A549 (cell line): Measurements from ENCODE around the gene TLCD2. TPM values are rescaled to one million over a fixed set of nuclear protein-coding genes. Genes with fewer than 3 reads are reported as not detected.
A peak's percentile ranks its signal among the peaks of the same experiment; 100 is the strongest.

ENCODE experiments used
- BCL3 ChIP-seq: fragments of >200 bp; sonication (Bioruptor Twin); formaldehyde crosslinking; IDR thresholded peaks from 3 replicates; pipeline ENCODE4 v1.6.1; 2016
- BHLHE40 ChIP-seq: IDR thresholded peaks from 2 replicates; pipeline ENCODE4 v1.6.1; 2012; ENCODE audit warnings: low read depth, low read length, inconsistent platforms
- CBX2 ChIP-seq: fragments of 200-600 bp; sonication (generic); IDR thresholded peaks from 2 replicates; pipeline ENCODE4 v1.6.1; 2016; ENCODE audit warnings: low read depth, mild to moderate bottlenecking, borderline replicate concordance
- CBX8 ChIP-seq: fragments of 200-600 bp; sonication (generic); IDR thresholded peaks from 2 replicates; pipeline ENCODE4 v1.6.1; 2016
- CHD2 ChIP-seq: fragments of 150-350 bp; IDR thresholded peaks from 2 replicates; pipeline ENCODE4 v1.6.1; 2014; ENCODE audit warnings: low read length; ENCODE audit not compliant: partially characterized antibody
- CHD4 ChIP-seq: fragments of 200-600 bp; sonication (generic); IDR thresholded peaks from 2 replicates; pipeline ENCODE4 v1.6.1; 2016; ENCODE audit warnings: antibody characterized with exemption, mild to moderate bottlenecking, borderline replicate concordance
- CTCF ChIP-seq: fragments of >200 bp; sonication (Bioruptor Twin); formaldehyde crosslinking; IDR thresholded peaks from 3 replicates; pipeline ENCODE4 v1.5.1; 2016
- FOSB ChIP-seq: fragments of 250-450 bp; sonication (Bioruptor Pico); IDR thresholded peaks from 2 replicates; pipeline ENCODE4 v1.5.0; 2020; ENCODE audit warnings: mild to moderate bottlenecking, moderate library complexity
- FOXS1 ChIP-seq: fragments of 250-450 bp; sonication (Bioruptor Pico); IDR thresholded peaks from 2 replicates; pipeline ENCODE4 v1.5.0; 2020; ENCODE audit warnings: mild to moderate bottlenecking, moderate library complexity
- GATA3 ChIP-seq: IDR thresholded peaks from 2 replicates; pipeline ENCODE4 v1.6.1; 2012; ENCODE audit warnings: borderline replicate concordance
- HDAC2 ChIP-seq: fragments of 200-600 bp; sonication (generic); IDR thresholded peaks from 2 replicates; pipeline ENCODE4 v1.6.1; 2016
- HEYL ChIP-seq: fragments of 250-450 bp; sonication (Bioruptor Pico); IDR thresholded peaks from 2 replicates; pipeline ENCODE4 v1.8.0; 2021; ENCODE audit warnings: mild to moderate bottlenecking, moderate library complexity
- HOXA7 ChIP-seq: fragments of 250-450 bp; sonication (Bioruptor Pico); IDR thresholded peaks from 2 replicates; pipeline ENCODE4 v1.5.0; 2020; ENCODE audit warnings: mild to moderate bottlenecking, moderate library complexity
- HOXB13 ChIP-seq: fragments of 250-450 bp; sonication (Bioruptor Pico); IDR thresholded peaks from 2 replicates; pipeline ENCODE4 v1.5.0; 2020; ENCODE audit warnings: low read depth, mild to moderate bottlenecking, moderate library complexity
- HOXB5 ChIP-seq: fragments of 250-450 bp; sonication (Bioruptor Pico); IDR thresholded peaks from 2 replicates; pipeline ENCODE4 v1.5.0; 2020; ENCODE audit warnings: mild to moderate bottlenecking, moderate library complexity
- JUN ChIP-seq, 2 experiments: fragments of >200 bp; sonication (Bioruptor Twin); formaldehyde crosslinking; IDR thresholded peaks; 2 replicates in 1 of 2; 3 replicates in 1 of 2; pipeline ENCODE4 v1.6.1; 2016 to 2017
- KDM1A ChIP-seq: fragments of 200-600 bp; sonication (generic); IDR thresholded peaks from 2 replicates; pipeline ENCODE4 v1.6.1; 2016; ENCODE audit warnings: low read depth, mild to moderate bottlenecking
- KDM5A ChIP-seq: fragments of 200-600 bp; sonication (generic); IDR thresholded peaks from 2 replicates; pipeline ENCODE4 v1.6.1; 2016; ENCODE audit warnings: antibody characterized with exemption, mild to moderate bottlenecking
- MAX ChIP-seq: IDR thresholded peaks from 2 replicates; pipeline ENCODE4 v1.6.1; 2012
- NFE2L2 ChIP-seq: fragments of 150-350 bp; conservative IDR thresholded peaks from 2 replicates; pipeline ENCODE4 v1.6.1; 2014; ENCODE audit warnings: low read length
- NR3C1 ChIP-seq: fragments of >200 bp; sonication (Bioruptor Twin); formaldehyde crosslinking; IDR thresholded peaks from 3 replicates; pipeline ENCODE4 v1.6.1; 2017
- POLR2A ChIP-seq: IDR thresholded peaks from 2 replicates; pipeline ENCODE4 v1.6.1; 2012; ENCODE audit warnings: mild to moderate bottlenecking, low read length
- POLR2AphosphoS2 ChIP-seq: conservative IDR thresholded peaks from 2 replicates; pipeline ENCODE4 v1.6.1; 2012; ENCODE audit warnings: low read length, improper control_type of control experiment, inconsistent platforms
- RAD21 ChIP-seq, 2 experiments: fragments of >200 bp in 1 of 2; sonication (Bioruptor Twin) in 1 of 2; formaldehyde crosslinking in 1 of 2; IDR thresholded peaks in 1 of 2; conservative IDR thresholded peaks in 1 of 2; 2 replicates in 1 of 2; 3 replicates in 1 of 2; pipeline ENCODE4 v1.6.1; 2012 to 2018; ENCODE audit warnings: inconsistent platforms in 1 of 2
- RARB ChIP-seq: fragments of 250-450 bp; sonication (Bioruptor Pico); IDR thresholded peaks from 2 replicates; pipeline ENCODE4 v1.8.0; 2021; ENCODE audit warnings: mild to moderate bottlenecking, moderate library complexity
- RCOR1 ChIP-seq: fragments of 150-350 bp; IDR thresholded peaks from 2 replicates; pipeline ENCODE4 v1.6.1; 2014; ENCODE audit warnings: antibody characterized with exemption, low read length, low read depth
- REST ChIP-seq: fragments of 200-600 bp; sonication (generic); IDR thresholded peaks from 2 replicates; pipeline ENCODE4 v1.6.1; 2016; ENCODE audit warnings: antibody characterized with exemption, mild to moderate bottlenecking, moderate library complexity
- RFX5 ChIP-seq: fragments of 450-650 bp; IDR thresholded peaks from 2 replicates; pipeline ENCODE4 v1.7.1; 2014; ENCODE audit warnings: antibody characterized with exemption, mild to moderate bottlenecking, moderate library complexity
- RNF2 ChIP-seq: fragments of 200-600 bp; sonication (generic); IDR thresholded peaks from 2 replicates; pipeline ENCODE4 v1.6.1; 2016; ENCODE audit warnings: low read depth, mild to moderate bottlenecking, antibody characterized with exemption, moderate library complexity, borderline replicate concordance
- SMC3 ChIP-seq: fragments of >200 bp; sonication (Bioruptor Twin); formaldehyde crosslinking; IDR thresholded peaks from 3 replicates; pipeline ENCODE4 v1.6.1; 2018; ENCODE audit warnings: inconsistent platforms
- SREBF2 ChIP-seq: fragments of 450-650 bp; IDR thresholded peaks from 2 replicates; pipeline ENCODE4 v1.6.1; 2014; ENCODE audit warnings: mild to moderate bottlenecking, moderate library complexity
- TP53 ChIP-seq: fragments of 250-450 bp; sonication (Bioruptor Pico); IDR thresholded peaks from 2 replicates; pipeline ENCODE4 v1.5.0; 2021; ENCODE audit warnings: mild to moderate bottlenecking, moderate library complexity
- USF2 ChIP-seq: fragments of 450-650 bp; IDR thresholded peaks from 2 replicates; pipeline ENCODE4 v1.6.1; 2014; ENCODE audit warnings: antibody characterized with exemption
- ZC3H11A ChIP-seq: fragments of 450-650 bp; IDR thresholded peaks from 2 replicates; pipeline ENCODE4 v1.6.1; 2014; ENCODE audit warnings: antibody characterized with exemption, mild to moderate bottlenecking
- ZNF302 ChIP-seq: fragments of 250-450 bp; sonication (Bioruptor Pico); IDR thresholded peaks from 2 replicates; pipeline ENCODE4 v1.9.0; 2021; ENCODE audit warnings: inconsistent platforms, mild to moderate bottlenecking, moderate library complexity
- ZSCAN20 ChIP-seq: fragments of 250-450 bp; sonication (Bioruptor Pico); IDR thresholded peaks from 2 replicates; pipeline ENCODE4 v1.8.0; 2022; ENCODE audit warnings: mild to moderate bottlenecking, moderate library complexity
- polyA plus RNA-seq, 4 experiments: library from polyadenylated mRNA; depleted of rRNA in 3 of 4; stranded (reverse); fragments of >200 nt; fragmentation: RNase III in 1 of 4; extraction: RNeasy Plus Mini Kit Qiagen cat#74134 plus additional on column Dnase treatment in 1 of 4; gene quantifications; 2 replicates in 3 of 4; 3 replicates in 1 of 4; pipeline ENCODE4 v1.2.3, GENCODE V29; 2011 to 2017

Gene TLCD2
- polyA plus RNA-seq, 2 of the 4 experiments (the other 2 are of a cell fraction), result 3.5 to 4.5 TPM

GRCh38 chr17:1716076-1716911, 6.1 kb upstream of the TLCD2 start (continued):
- peak; percentile 41 for TF ChIP-seq CHD2
- TF ChIP-seq CHD4, result no peak
- peak; percentile 42 for TF ChIP-seq REST
- no peak for TF ChIP-seq CBX8
- TF ChIP-seq JUN (IDR thresholded peaks at IDR 0.05), result peak; percentile 40 to 74; a peak in 2 of 5 replicates
- peak; percentile 78 for TF ChIP-seq NFE2L2
- no peak for TF ChIP-seq CBX2
- peak; percentile 82 for TF ChIP-seq RFX5
- no peak for TF ChIP-seq RNF2
- TF ChIP-seq HEYL (CRISPR knock-in tag), result peak; percentile 59; the same call in 1 of the 2 replicates
- TF ChIP-seq HOXB5 (CRISPR knock-in tag), result peak; percentile 84; the same call in 1 of the 2 replicates
- TF ChIP-seq KDM5A, result no peak
- TF ChIP-seq SMC3, result no peak
- TF ChIP-seq ZNF302 (CRISPR knock-in tag), result no peak
- TF ChIP-seq ZC3H11A, result no peak
- peak; percentile 94 for TF ChIP-seq HOXA7
- TF ChIP-seq GATA3, result 0 out of 2 replicates have a peak, but pooled peaks have one; percentile 14
- peak; percentile 7; the same call in 1 of the 2 replicates for TF ChIP-seq POLR2AphosphoS2
- TF ChIP-seq NR3C1, result no peak
- TF ChIP-seq MAX, result peak; percentile 62
- TF ChIP-seq SREBF2, result no peak
- peak; percentile 90 for TF ChIP-seq USF2
- TF ChIP-seq TP53 (CRISPR knock-in tag), result peak; percentile 96
- TF ChIP-seq BCL3, result peak; percentile 76
- no peak for TF ChIP-seq HOXB13 (CRISPR knock-in tag)
- no peak for TF ChIP-seq FOXS1
- no peak for TF ChIP-seq RAD21 (conservative IDR thresholded peaks at IDR 0.05 in 1 of 2, IDR thresholded peaks at IDR 0.05 in 1 of 2)
- TF ChIP-seq HDAC2, result no peak
- TF ChIP-seq ZSCAN20, result no peak
- no peak for TF ChIP-seq BHLHE40
- peak; percentile 97 for TF ChIP-seq POLR2A
- TF ChIP-seq RCOR1, result no peak
- peak; percentile 76 for TF ChIP-seq RARB (CRISPR knock-in tag)
- TF ChIP-seq CTCF, result 0 out of 3 replicates have a peak, but pooled peaks have one; percentile 5
- peak; percentile 96; the same call in 1 of the 2 replicates for TF ChIP-seq FOSB (CRISPR knock-in tag)
- no peak for TF ChIP-seq KDM1A
